H1 (cell line): ENCODE results near the gene KIF25. TPM values are rescaled to one million over a fixed set of nuclear protein-coding genes. Genes with fewer than 3 reads are reported as not detected.

Source experiments
- CTCF ChIA-PET: fragments of 300-600 bp; sonication (Branson Sonifier 250); formaldehyde crosslinking; loops from one replicate; lab custom pipeline; 2021; ENCODE audit not compliant: partially characterized antibody; lab: Charles Lee
- POLR2A ChIA-PET: fragments of 300-600 bp; sonication (Branson Sonifier 250); formaldehyde crosslinking; loops from one replicate; lab custom pipeline; 2021; ENCODE audit warnings: inconsistent platforms; ENCODE audit not compliant: partially characterized antibody; lab: Charles Lee
- DNase-seq, 2 experiments: peaks; one replicate each; pipeline versions ENCODE4 v3.0.0 to v3.0.0-alpha.2; 2010 to 2022; ENCODE audit warnings: low spot score in 2 of 2, low read depth in 1 of 2, mixed read lengths in 1 of 2
- FAIRE-seq: peaks from 2 replicates; lab custom pipeline; 2011; peaks lifted over from hg19 to GRCh38; lab: Jason Lieb, UNC
- H2AFZ ChIP-seq: 2 replicates; pipeline ENCODE4 v1.8.1; 2012; ENCODE audit warnings: low read length, inconsistent platforms
- H2AK5ac ChIP-seq: 2 replicates; pipeline ENCODE4 v1.6.1; 2013; ENCODE audit warnings: low read depth, low read length
- H2BK120ac ChIP-seq: replicated peaks from 2 replicates; pipeline ENCODE3; 2013; ENCODE audit warnings: low read depth, low read length, inconsistent platforms
- H2BK12ac ChIP-seq: 2 replicates; pipeline ENCODE4 v1.6.1; 2013; ENCODE audit warnings: low read depth, low read length
- H2BK15ac ChIP-seq: 2 replicates; pipeline ENCODE4 v1.6.1; 2013; ENCODE audit warnings: low read length
- H2BK20ac ChIP-seq: 2 replicates; pipeline ENCODE4 v1.6.1; 2013; ENCODE audit warnings: low read length
- H2BK5ac ChIP-seq: 2 replicates; pipeline ENCODE4 v1.6.1; 2013; ENCODE audit warnings: low read depth, low read length
- H3K14ac ChIP-seq: 2 replicates; pipeline ENCODE4 v1.6.1; 2013; ENCODE audit warnings: inconsistent platforms; ENCODE audit not compliant: insufficient read length
- H3K18ac ChIP-seq: 2 replicates; pipeline ENCODE4 v1.6.1; 2013; ENCODE audit warnings: low read length; ENCODE audit errors: extremely low read depth
- H3K23ac ChIP-seq: 2 replicates; pipeline ENCODE4 v1.6.1; 2013; ENCODE audit warnings: inconsistent platforms; ENCODE audit not compliant: insufficient read length
- H3K23me2 ChIP-seq: 2 replicates; pipeline ENCODE4 v1.6.1; 2013; ENCODE audit warnings: low read depth, low read length
- H3K27ac ChIP-seq: 2 replicates; pipeline ENCODE4 v1.6.1; 2011; ENCODE audit warnings: low read depth, low read length, inconsistent platforms
- H3K27me3 ChIP-seq, 4 experiments: replicated peaks in 1 of 4; 1 replicate in 1 of 4; 2 replicates in 3 of 4; pipeline versions ENCODE4 v1.6.1 to v1.8.1; 2011 to 2013; ENCODE audit warnings: low read length in 3 of 4, mild to moderate bottlenecking in 3 of 4, inconsistent platforms in 2 of 4, mixed read lengths in 2 of 4, moderate library complexity in 1 of 4; ENCODE audit not compliant: control insufficient read depth in 3 of 4, insufficient read depth in 3 of 4; ENCODE audit errors: extremely low read depth in 1 of 4
- H3K36me3 ChIP-seq, 4 experiments: 2 replicates each; pipeline versions ENCODE4 v1.6.1 to v1.8.1; 2011 to 2013; ENCODE audit warnings: mild to moderate bottlenecking in 4 of 4, low read length in 3 of 4, moderate library complexity in 2 of 4, control low read depth in 1 of 4, inconsistent platforms in 1 of 4; ENCODE audit not compliant: insufficient read depth in 4 of 4, control insufficient read depth in 2 of 4
- H3K4ac ChIP-seq: replicated peaks from 2 replicates; pipeline ENCODE3; 2013; ENCODE audit warnings: low read length, low read depth, mixed read lengths, inconsistent platforms; ENCODE audit not compliant: insufficient read length
- H3K4me1 ChIP-seq, 4 experiments: replicated peaks in 1 of 4; 1 replicate in 1 of 4; 2 replicates in 3 of 4; pipeline versions ENCODE4 v1.6.1 to v1.8.1; 2011 to 2013; ENCODE audit warnings: low read length in 3 of 4, inconsistent platforms in 2 of 4, mixed read lengths in 1 of 4; ENCODE audit not compliant: insufficient read depth in 4 of 4, control insufficient read depth in 3 of 4
- H3K4me2 ChIP-seq, 2 experiments: 2 replicates each; pipeline versions ENCODE4 v1.6.1 to v1.8.1; 2011 to 2013; ENCODE audit warnings: low read depth in 2 of 2, low read length in 2 of 2, control low read depth in 1 of 2, inconsistent platforms in 1 of 2, mild to moderate bottlenecking in 1 of 2; ENCODE audit not compliant: insufficient read depth in 1 of 2
- H3K4me3 ChIP-seq, 4 experiments: fragments of 200-600, 300-600 bp in 1 of 4; sonication (generic), shearing (Covaris generic), sonication (Bioruptor Twin) in 1 of 4; 2 replicates each; pipeline versions ENCODE4 v1.5.1 to v1.8.1; 2011 to 2016; ENCODE audit warnings: low read length in 4 of 4, low read depth in 3 of 4, control low read depth in 2 of 4, inconsistent platforms in 2 of 4, mild to moderate bottlenecking in 2 of 4, mixed read lengths in 1 of 4, moderate library complexity in 1 of 4; ENCODE audit not compliant: insufficient read depth in 2 of 4; ENCODE audit errors: extremely low read depth in 1 of 4
- H3K56ac ChIP-seq: replicated peaks from 2 replicates; pipeline ENCODE3; 2013; ENCODE audit warnings: low read depth, mild to moderate bottlenecking, mixed read lengths, low read length, inconsistent platforms; ENCODE audit not compliant: insufficient read length
- H3K79me1 ChIP-seq: 2 replicates; pipeline ENCODE4 v1.6.1; 2013; ENCODE audit warnings: low read depth, low read length, control low read depth
- H3K79me2 ChIP-seq, 2 experiments: 2 replicates each; pipeline versions ENCODE4 v1.6.1 to v1.8.1; 2012 to 2013; ENCODE audit warnings: low read length in 2 of 2, mild to moderate bottlenecking in 2 of 2, inconsistent platforms in 1 of 2; ENCODE audit not compliant: insufficient read depth in 2 of 2, control insufficient read depth in 1 of 2
- H3K9ac ChIP-seq, 4 experiments: replicated peaks in 1 of 4; 1 replicate in 1 of 4; 2 replicates in 3 of 4; pipeline versions ENCODE4 v1.6.1 to v1.8.1; 2011 to 2013; ENCODE audit warnings: low read depth in 3 of 4, low read length in 3 of 4, control low read depth in 2 of 4, mild to moderate bottlenecking in 2 of 4, moderate library complexity in 2 of 4, inconsistent platforms in 1 of 4; ENCODE audit errors: extremely low read depth in 1 of 4
- H3K9me3 ChIP-seq, 2 experiments: 2 replicates each; pipeline versions ENCODE4 v1.6.1 to v1.8.1; 2012 to 2013; ENCODE audit warnings: mild to moderate bottlenecking in 2 of 2, moderate library complexity in 2 of 2, control low read depth in 1 of 2, inconsistent platforms in 1 of 2, low read depth in 1 of 2, low read length in 1 of 2, mixed read lengths in 1 of 2; ENCODE audit not compliant: insufficient read depth in 2 of 2
- H4K20me1 ChIP-seq, 2 experiments: replicated peaks in 1 of 2; 2 replicates each; pipeline versions ENCODE3 to v1.8.1; 2011 to 2013; ENCODE audit warnings: inconsistent platforms in 2 of 2, low read length in 2 of 2, mild to moderate bottlenecking in 1 of 2; ENCODE audit not compliant: insufficient read depth in 2 of 2, control insufficient read depth in 1 of 2
- H4K5ac ChIP-seq: 2 replicates; pipeline ENCODE4 v1.6.1; 2013; ENCODE audit warnings: low read length, low read depth, mixed read lengths, inconsistent platforms; ENCODE audit not compliant: insufficient read length
- H4K8ac ChIP-seq: 2 replicates; pipeline ENCODE4 v1.8.0; 2013; ENCODE audit warnings: mild to moderate bottlenecking, moderate library complexity, low read length, inconsistent platforms; ENCODE audit not compliant: insufficient read depth; ENCODE audit errors: extremely low read depth
- H4K91ac ChIP-seq: replicated peaks from 2 replicates; pipeline ENCODE3; 2013; ENCODE audit warnings: low read length, mixed read lengths, inconsistent platforms; ENCODE audit not compliant: insufficient read length
- CBX8 ChIP-seq: fragments of 300-800, 300-1000 bp; sonication (generic); IDR thresholded peaks from 2 replicates; pipeline ENCODE4 v1.7.1; 2016; ENCODE audit warnings: low read depth, low read length, borderline replicate concordance
- CTBP2 ChIP-seq: IDR thresholded peaks from 2 replicates; pipeline ENCODE4 v1.7.0; 2011; ENCODE audit warnings: borderline replicate concordance, mild to moderate bottlenecking, moderate library complexity, mixed read lengths, low read length; ENCODE audit not compliant: insufficient read depth, insufficient read length
- CTCF ChIP-seq, 3 experiments: IDR thresholded peaks; 1 replicate in 2 of 3; 2 replicates in 1 of 3; pipeline versions ENCODE4 v1.5.1 to v1.6.1; 2011; ENCODE audit warnings: low read length in 3 of 3, mild to moderate bottlenecking in 3 of 3, inconsistent platforms in 2 of 3, low read depth in 1 of 3, moderate library complexity in 1 of 3; ENCODE audit not compliant: insufficient read depth in 1 of 3; ENCODE audit errors: control extremely low read depth in 1 of 3
- EGR1 ChIP-seq: IDR thresholded peaks from 2 replicates; pipeline ENCODE4 v1.6.1; 2011; ENCODE audit warnings: low read depth, low read length, borderline replicate concordance
- GABPA ChIP-seq: IDR thresholded peaks from 2 replicates; pipeline ENCODE4 v1.6.1; 2011; ENCODE audit warnings: mild to moderate bottlenecking, low read length, moderate library complexity, borderline replicate concordance; ENCODE audit not compliant: insufficient read depth
- MAFK ChIP-seq: IDR thresholded peaks from 2 replicates; pipeline ENCODE4 v1.6.1; 2012; ENCODE audit warnings: low read depth, mild to moderate bottlenecking, improper control_type of control experiment, low read length
- RNF2 ChIP-seq: fragments of 200-900, 300-1000 bp; sonication (generic); IDR thresholded peaks from 2 replicates; pipeline ENCODE4 v1.7.1; 2016; ENCODE audit warnings: borderline replicate concordance, low read depth, mild to moderate bottlenecking, antibody characterized with exemption, low read length; ENCODE audit not compliant: poor library complexity, severe bottlenecking; ENCODE audit errors: missing control alignments
- TAF1 ChIP-seq: IDR thresholded peaks from 2 replicates; pipeline ENCODE4 v1.6.1; 2011; ENCODE audit warnings: mild to moderate bottlenecking, low read depth, low read length
- WGBS, 2 experiments: shearing (Covaris generic) in 1 of 2; methylation state at CpG; one replicate each; pipeline versions ENCODE4 v1.1.6 to v1.1.7; 2013 to 2015; ENCODE audit warnings: low lambda C conversion rate in 2 of 2, mixed read lengths in 2 of 2, inconsistent platforms in 1 of 2, low coverage in 1 of 2, missing lambda C conversion rate in 1 of 2; ENCODE audit not compliant: insufficient replicate concordance in 2 of 2, insufficient coverage in 1 of 2, insufficient read length in 1 of 2; ENCODE audit errors: extremely low coverage in 1 of 2, missing lambda C conversion rate in 1 of 2; 5-methylcytosine and 5-hydroxymethylcytosine counted together
- polyA plus RNA-seq, 7 experiments: library from polyadenylated mRNA; depleted of rRNA in 3 of 7; stranded (reverse) in 5 of 7; unstranded in 2 of 7; fragments of >200 nt in 5 of 7; fragments of 200-250 nt in 2 of 7; gene quantifications; 1 replicate in 5 of 7; 2 replicates in 1 of 7; 4 replicates in 1 of 7; pipeline versions ENCODE4 v1.2.1 to v1.2.3, GENCODE V29; 2011 to 2013; ENCODE audit warnings: missing spikeins in 2 of 7, mixed read lengths in 2 of 7
- total RNA-seq: library from RNA; stranded (reverse); fragmentation: NEBNext Ultra II Directional; extraction: Animal tissue kit (Norgen Biotek cat#: 25700); gene quantifications from 2 replicates; pipeline ENCODE4 v1.2.1, GENCODE V29; 2021
- TF ChIP-seq, protein P1 (sequence below): IDR thresholded peaks from 2 replicates; pipeline ENCODE4 v1.6.1; 2012; ENCODE audit warnings: inconsistent platforms

The KIF25 gene
- total and polyA plus RNA-seq, 2 of the 8 experiments (the other 6 are each of a cell fraction or from before 2014, with no cell fraction given), result 1.5 to 2.0 TPM

DNA sequence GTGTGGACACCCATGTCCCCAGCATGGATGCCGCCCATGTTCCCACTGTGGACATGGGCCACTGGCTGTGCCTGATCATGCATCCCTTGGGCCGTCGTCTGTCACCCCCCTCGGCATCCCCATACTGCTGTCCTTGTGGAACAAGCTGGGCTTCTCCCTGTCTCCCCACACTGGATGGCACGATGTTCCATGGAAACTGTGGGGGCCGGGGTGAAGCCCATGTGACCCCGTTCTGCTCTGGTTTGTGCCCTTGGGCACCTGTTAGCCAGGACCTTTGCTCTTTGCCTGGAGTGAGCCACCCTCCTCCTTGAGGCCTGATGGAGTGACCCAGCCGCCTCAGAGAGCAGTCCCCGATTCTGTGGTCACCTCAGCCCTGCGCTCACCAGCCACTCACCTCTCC is 89.1 kb downstream of the KIF25 start:
- WGBS, 2 experiments, result 94% methylated on average over 10 of the region's 10 CpGs; no CpG with 5 or more reads in 1 of the 2 experiments
- TF ChIP-seq, protein P1, sequence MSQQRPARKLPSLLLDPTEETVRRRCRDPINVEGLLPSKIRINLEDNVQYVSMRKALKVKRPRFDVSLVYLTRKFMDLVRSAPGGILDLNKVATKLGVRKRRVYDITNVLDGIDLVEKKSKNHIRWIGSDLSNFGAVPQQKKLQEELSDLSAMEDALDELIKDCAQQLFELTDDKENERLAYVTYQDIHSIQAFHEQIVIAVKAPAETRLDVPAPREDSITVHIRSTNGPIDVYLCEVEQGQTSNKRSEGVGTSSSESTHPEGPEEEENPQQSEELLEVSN, result no peak
- no peak for TF ChIP-seq GABPA
- no peak for TF ChIP-seq EGR1
- no peak for TF ChIP-seq CBX8
- no peak for TF ChIP-seq CTCF (IDR thresholded peaks at IDR 0.05; ENCODE audit: control extremely low read depth in 1 of 3, insufficient read depth in 1 of 3, low read depth in 1 of 3, low read length in 3 of 3)
- TF ChIP-seq MAFK, result no peak
- TF ChIP-seq RNF2, result no peak
- TF ChIP-seq CTBP2, result no peak
- TF ChIP-seq TAF1, result no peak

More for the DNA sequence above, 89.1 kb downstream of the KIF25 start:
- no peak for FAIRE-seq
- no peak for DNase-seq
- Histone ChIP-seq H3K23ac (no peak overlapping the region), H3K4me2 (no peak overlapping the region), H3K27ac (no peak overlapping the region), H2AK5ac (0 out of 2 replicates have a peak overlapping the region, but pooled peaks have one; percentile 65), H3K4me3 (no peak overlapping the region), H3K36me3 (no peaks in the 10 kb centered on the region), H3K56ac (no peak overlapping the region), H3K14ac (no peak overlapping the region), H4K20me1 (no peaks in the 10 kb centered on the region), H4K5ac (no peak overlapping the region), H4K91ac (no peak overlapping the region), H3K23me2 (no peaks in the 10 kb centered on the region), H2BK12ac (peak overlapping the region; percentile 5; the same call in 1 of the 2 replicates), H3K79me2 (no peaks in the 10 kb centered on the region), H3K27me3 (peaks cover 0 to 2% (median 0%) of the 10 kb centered on the region in 4 experiments; a peak in 2 of 7 replicates), H2BK120ac (no peak overlapping the region), H4K8ac (no peak overlapping the region), H2AFZ (no peak overlapping the region), H3K18ac (no peak overlapping the region), H3K9me3 (no peaks in the 10 kb centered on the region), H3K79me1 (no peaks in the 10 kb centered on the region), H2BK5ac (no peak overlapping the region; the same call in 1 of the 2 replicates), H2BK20ac (no peak overlapping the region), H3K4ac (no peak overlapping the region), H3K9ac (no peak overlapping the region), H3K4me1 (peaks cover 0 to 33% (median 15%) of the 10 kb centered on the region in 4 experiments; a peak in 6 of 7 replicates), H2BK15ac (0 out of 2 replicates have a peak overlapping the region, but pooled peaks have one; percentile 46)
- CTCF ChIA-PET, result interaction anchor here (1.1 kb wide), 1 partner anchor 46 kb away, joined by 3 read pairs; no protein-coding TSS in a partner anchor
- POLR2A ChIA-PET, result interaction anchor here (1.1 kb wide), 1 partner anchor 46 kb away, joined by 3 read pairs; no protein-coding TSS in a partner anchor
